Measurements from ENCODE around the gene ENKD1.

Gene ENKD1

DNA sequence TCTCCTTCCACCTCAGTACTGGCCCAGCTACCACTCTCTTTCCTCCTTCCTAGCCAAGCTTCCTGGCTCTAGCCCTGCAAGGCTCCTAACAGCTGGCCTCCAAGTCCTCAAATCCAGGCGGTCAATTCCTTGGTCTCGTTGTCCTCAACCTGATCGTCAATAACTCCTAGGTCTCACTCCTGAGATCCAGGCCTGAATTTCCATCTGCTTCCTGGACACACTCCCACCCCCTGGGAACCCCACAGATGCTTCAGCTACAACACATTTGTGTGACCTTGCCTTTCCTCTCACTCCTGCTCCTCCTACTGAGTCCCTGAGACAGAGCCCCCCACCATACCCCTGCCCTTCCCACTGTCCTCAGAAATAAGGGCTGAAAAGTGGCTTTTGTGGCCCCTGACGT is 2.3 kb downstream of the ENKD1 start:
- H3K4me3 ChIP-seq (ENCODE audit: low read depth, low read length), result no peak overlapping the region
- no peak for TF ChIP-seq CTCF (IDR thresholded peaks at IDR 0.05; ENCODE audit: control insufficient read depth, extremely low read depth, insufficient read depth)
- no peak for DNase-seq (ENCODE audit: low read depth)

DNA sequence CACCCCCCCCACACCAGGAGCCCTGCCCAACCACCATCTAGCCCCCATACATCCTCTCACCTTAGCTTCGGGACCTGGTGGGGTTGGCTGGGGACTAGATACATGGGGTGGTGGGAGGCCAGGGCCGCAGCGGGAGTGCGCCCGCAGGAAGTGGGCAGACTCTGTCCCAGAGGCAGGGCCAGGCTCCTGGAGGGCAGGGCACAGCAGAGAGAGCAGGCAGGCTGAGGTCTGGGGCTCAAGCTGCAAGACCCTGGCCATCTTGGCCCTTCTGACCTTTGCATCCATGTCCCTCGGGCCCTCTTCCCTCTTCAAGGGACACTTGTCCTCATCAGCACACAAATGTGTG is 2.7 kb downstream of the ENKD1 start:
- DNase-seq (ENCODE audit: low read depth), result no peak
- no peak overlapping the region for H3K4me3 ChIP-seq (ENCODE audit: low read depth, low read length)
- no peak for TF ChIP-seq CTCF (IDR thresholded peaks at IDR 0.05; ENCODE audit: control insufficient read depth, extremely low read depth, insufficient read depth)

- H3K4me3 ChIP-seq (ENCODE audit: low read depth, low read length), result no peak overlapping the region
- DNase-seq (ENCODE audit: low read depth), result no peak
- TF ChIP-seq CTCF (IDR thresholded peaks at IDR 0.05; ENCODE audit: control insufficient read depth, extremely low read depth, insufficient read depth), result 0 out of 2 replicates have a peak, but pooled peaks have one; percentile 15
These were observed 3.2 kb downstream of the ENKD1 start for GRCh38 chr16:67663151-67663876.

- H3K4me3 ChIP-seq (ENCODE audit: low read depth, low read length), result no peak overlapping the region
- no peak for DNase-seq (ENCODE audit: low read depth)
- no peak for TF ChIP-seq CTCF (IDR thresholded peaks at IDR 0.05; ENCODE audit: control insufficient read depth, extremely low read depth, insufficient read depth)
These were observed 3.9 kb downstream of the ENKD1 start for GRCh38 chr16:67662653-67663010.

- H3K4me3 ChIP-seq (ENCODE audit: low read depth, low read length), result peak overlapping the region; percentile 57
- no peak for DNase-seq (ENCODE audit: low read depth)
- TF ChIP-seq CTCF (IDR thresholded peaks at IDR 0.05; ENCODE audit: control insufficient read depth, extremely low read depth, insufficient read depth), result no peak
These were observed 4.5 kb downstream of the ENKD1 start for GRCh38 chr16:67661886-67662652.

DNA sequence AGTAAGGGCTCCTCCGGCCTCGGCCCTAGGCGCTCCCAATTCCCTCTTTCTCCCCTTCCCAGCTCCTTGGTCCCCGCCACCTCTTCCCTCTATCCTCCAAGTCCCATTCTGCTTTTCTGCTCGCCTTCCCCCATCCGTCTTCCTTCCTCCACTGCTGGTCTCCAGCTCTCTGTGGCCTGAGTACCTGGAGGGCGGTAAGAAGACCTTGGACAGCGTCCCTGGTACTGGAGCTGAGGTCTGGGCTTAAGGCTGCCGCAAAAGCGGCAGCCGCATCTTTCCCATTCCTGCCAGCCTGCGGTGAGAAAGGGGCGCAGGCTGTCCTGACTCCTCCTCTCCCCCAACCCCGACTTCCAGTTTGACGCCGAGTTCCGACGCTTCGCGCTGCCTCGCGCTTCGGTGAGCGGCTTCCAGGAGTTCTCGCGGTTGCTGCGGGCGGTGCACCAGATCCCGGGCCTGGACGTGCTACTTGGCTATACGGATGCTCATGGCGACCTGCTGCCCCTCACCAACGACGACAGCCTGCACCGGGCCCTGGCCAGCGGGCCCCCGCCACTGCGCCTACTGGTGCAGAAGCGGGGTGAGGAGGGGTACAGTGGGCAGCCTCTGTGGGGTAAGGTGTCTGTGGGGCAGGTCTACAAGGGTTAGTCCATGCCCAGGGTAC is 5.3 kb downstream of the ENKD1 start:
- no peak for TF ChIP-seq CTCF (IDR thresholded peaks at IDR 0.05; ENCODE audit: control insufficient read depth, extremely low read depth, insufficient read depth)
- peak overlapping the region; percentile 57 for H3K4me3 ChIP-seq (ENCODE audit: low read depth, low read length)
- DNase-seq (ENCODE audit: low read depth), result peak; percentile 53
